Spleen (tissue), 11 donors: ENCODE measurements around the gene DLG5. TPM values are rescaled to one million over a fixed set of nuclear protein-coding genes. Genes with fewer than 3 reads are reported as not detected.

Source experiments
- DNase-seq: peaks from one replicate; pipeline ENCODE4 v3.0.0-alpha.2; 2020
- H3K27ac ChIP-seq, 8 donors: fragments of 200-600 bp; sonication (generic) in 7 of 8; 1 replicate in 4 of 8; 2 replicates in 4 of 8; pipeline versions ENCODE4 v1.5.0 to v1.8.0; 2016 to 2021; ENCODE audit warnings: inconsistent platforms in 4 of 8, mild to moderate bottlenecking in 4 of 8, moderate library complexity in 1 of 8
- H3K27me3 ChIP-seq, 7 donors: fragments of 200-600 bp; sonication (generic) in 6 of 7; replicated peaks in 1 of 7; 1 replicate in 4 of 7; 2 replicates in 3 of 7; pipeline versions ENCODE4 v1.5.0 to v1.8.0; 2016 to 2021; ENCODE audit warnings: inconsistent platforms in 3 of 7, mild to moderate bottlenecking in 1 of 7
- H3K36me3 ChIP-seq, 6 donors: fragments of 200-600 bp; sonication (generic) in 5 of 6; 1 replicate in 4 of 6; 2 replicates in 2 of 6; pipeline versions ENCODE4 v1.5.0 to v1.8.0; 2016 to 2021; ENCODE audit warnings: inconsistent platforms in 2 of 6
- H3K4me1 ChIP-seq, 6 donors: fragments of 200-600 bp; sonication (generic) in 5 of 6; 1 replicate in 3 of 6; 2 replicates in 3 of 6; pipeline versions ENCODE4 v1.5.0 to v1.8.0; 2016 to 2021; ENCODE audit warnings: inconsistent platforms in 3 of 6
- H3K4me3 ChIP-seq, 8 donors: fragments of 200-600 bp; sonication (generic) in 7 of 8; 1 replicate in 4 of 8; 2 replicates in 4 of 8; pipeline versions ENCODE4 v1.5.0 to v1.8.0; 2016 to 2021; ENCODE audit warnings: inconsistent platforms in 4 of 8, mild to moderate bottlenecking in 4 of 8, moderate library complexity in 2 of 8
- H3K9me3 ChIP-seq, 8 donors: fragments of 200-600 bp; sonication (generic) in 7 of 8; 1 replicate in 4 of 8; 2 replicates in 4 of 8; pipeline versions ENCODE4 v1.5.0 to v1.8.0; 2016 to 2021; ENCODE audit warnings: inconsistent platforms in 4 of 8
- POLR2A ChIP-seq, 3 donors: fragments of 450-650 bp; IDR thresholded peaks; one replicate each; pipeline ENCODE4 v1.5.1; 2017; ENCODE audit warnings: antibody characterized with exemption in 3 of 3, mild to moderate bottlenecking in 1 of 3
- POLR2AphosphoS5 ChIP-seq, 3 donors: sonication (generic); formaldehyde crosslinking; IDR thresholded peaks; one replicate each; pipeline ENCODE4 v1.5.1; 2017; ENCODE audit warnings: antibody characterized with exemption in 3 of 3
- WGBS, 5 donors: extraction: QIAGEN DNeasy Blood & Tissue Kit in 3 of 5; methylation state at CpG; one replicate each; pipeline versions ENCODE4 v1.1.5 to v1.1.7; 2013 to 2018; 5-methylcytosine and 5-hydroxymethylcytosine counted together
- intact Hi-C: fragments of 100-400 bp; cut with DNase I; formaldehyde crosslinking; loops from one replicate; pipeline ENCODE4 v1.15.0; 2023; ENCODE audit warnings: low total_unique reads
- polyA plus RNA-seq, 3 donors: library from polyadenylated mRNA; stranded (reverse); fragments of 200-250 nt; gene quantifications; one replicate each; pipeline ENCODE4 v1.2.1, GENCODE V29; 2013
- total RNA-seq, 7 donors: library from RNA; depleted of rRNA in 3 of 7; stranded (reverse); fragments of >200 nt in 3 of 7; fragmentation: NEBNext Ultra II Directional in 4 of 7; extraction: Animal tissue kit (Norgen Biotek cat#: 25700) in 4 of 7; gene quantifications; one replicate each; pipeline versions ENCODE4 v1.1.0 to v1.2.1, GENCODE V29; 2016 to 2021
- TF ChIP-seq, protein P1 (sequence below), 11 experiments: fragments of 200-600 bp in 7 of 11; fragments of 450-650 bp in 4 of 11; sonication (generic) in 4 of 11; IDR thresholded peaks in 8 of 11; conservative IDR thresholded peaks in 3 of 11; 1 replicate in 7 of 11; 2 replicates in 4 of 11; pipeline versions ENCODE4 v1.4.0 to v1.8.0; 2016 to 2021; ENCODE audit warnings: antibody characterized with exemption in 11 of 11, inconsistent platforms in 4 of 11, mild to moderate bottlenecking in 1 of 11
- donor health status: healthy with polysubstance abuse.
- donor health status: DM: no; HTN: no; CAD: no; lungs with moderate emphysema.
- donor health status: DM: no; HTN: no; CAD: no.
- donor health status: Bipolar disorder and iron deficiency.
- donor health status: healthy.
- donor health status: DM: no; HTN: no; CAD: no.
- donor health status: DM: yes; HTN: yes; CAD: no.

DLG5 gene
- total and polyA plus RNA-seq, 10 donors, result 2.0 to 14.4 (median 8.8) TPM

DNA sequence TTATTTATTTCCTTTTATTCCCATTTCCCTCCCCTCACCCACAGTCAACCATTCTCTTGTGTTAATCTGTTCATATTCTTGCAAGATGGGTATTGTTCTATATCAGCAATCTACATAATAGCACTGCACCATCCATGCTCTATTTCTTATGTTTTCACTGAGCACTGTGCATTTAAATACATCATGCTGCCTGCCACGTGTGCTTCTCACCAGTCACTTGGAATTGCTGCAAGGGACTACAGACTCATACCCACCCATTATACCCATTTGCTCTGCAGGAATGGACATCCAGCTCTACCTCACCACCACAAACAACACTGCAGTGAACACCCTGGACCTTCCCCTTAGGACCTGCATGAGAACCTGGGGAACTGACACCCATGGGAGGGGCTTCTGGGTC lies 20.8 kb downstream of the DLG5 start:
- Histone ChIP-seq H3K4me3 (no peak overlapping the region), H3K27ac (no peak overlapping the region), H3K27me3 (no peaks in the 10 kb centered on the region), H3K36me3 (no peaks in the 10 kb centered on the region), H3K9me3 (no peaks in the 10 kb centered on the region), H3K4me1 (peaks cover 0 to 6% (median 0%) of the 10 kb centered on the region in 6 donors)
- TF ChIP-seq, protein P1, sequence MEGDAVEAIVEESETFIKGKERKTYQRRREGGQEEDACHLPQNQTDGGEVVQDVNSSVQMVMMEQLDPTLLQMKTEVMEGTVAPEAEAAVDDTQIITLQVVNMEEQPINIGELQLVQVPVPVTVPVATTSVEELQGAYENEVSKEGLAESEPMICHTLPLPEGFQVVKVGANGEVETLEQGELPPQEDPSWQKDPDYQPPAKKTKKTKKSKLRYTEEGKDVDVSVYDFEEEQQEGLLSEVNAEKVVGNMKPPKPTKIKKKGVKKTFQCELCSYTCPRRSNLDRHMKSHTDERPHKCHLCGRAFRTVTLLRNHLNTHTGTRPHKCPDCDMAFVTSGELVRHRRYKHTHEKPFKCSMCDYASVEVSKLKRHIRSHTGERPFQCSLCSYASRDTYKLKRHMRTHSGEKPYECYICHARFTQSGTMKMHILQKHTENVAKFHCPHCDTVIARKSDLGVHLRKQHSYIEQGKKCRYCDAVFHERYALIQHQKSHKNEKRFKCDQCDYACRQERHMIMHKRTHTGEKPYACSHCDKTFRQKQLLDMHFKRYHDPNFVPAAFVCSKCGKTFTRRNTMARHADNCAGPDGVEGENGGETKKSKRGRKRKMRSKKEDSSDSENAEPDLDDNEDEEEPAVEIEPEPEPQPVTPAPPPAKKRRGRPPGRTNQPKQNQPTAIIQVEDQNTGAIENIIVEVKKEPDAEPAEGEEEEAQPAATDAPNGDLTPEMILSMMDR (IDR thresholded peaks at IDR 0.05 in 8 of 11, conservative IDR thresholded peaks at IDR 0.05 in 3 of 11), result no peak
- TF ChIP-seq POLR2AphosphoS5 (IDR thresholded peaks at IDR 0.05), result no peak
- DNase-seq, result no peak
- intact Hi-C loops, result no loop called here
- WGBS, 5 donors, result 55 to 82% (median 62%) methylated on average over 1 of the region's 1 CpG

DNA sequence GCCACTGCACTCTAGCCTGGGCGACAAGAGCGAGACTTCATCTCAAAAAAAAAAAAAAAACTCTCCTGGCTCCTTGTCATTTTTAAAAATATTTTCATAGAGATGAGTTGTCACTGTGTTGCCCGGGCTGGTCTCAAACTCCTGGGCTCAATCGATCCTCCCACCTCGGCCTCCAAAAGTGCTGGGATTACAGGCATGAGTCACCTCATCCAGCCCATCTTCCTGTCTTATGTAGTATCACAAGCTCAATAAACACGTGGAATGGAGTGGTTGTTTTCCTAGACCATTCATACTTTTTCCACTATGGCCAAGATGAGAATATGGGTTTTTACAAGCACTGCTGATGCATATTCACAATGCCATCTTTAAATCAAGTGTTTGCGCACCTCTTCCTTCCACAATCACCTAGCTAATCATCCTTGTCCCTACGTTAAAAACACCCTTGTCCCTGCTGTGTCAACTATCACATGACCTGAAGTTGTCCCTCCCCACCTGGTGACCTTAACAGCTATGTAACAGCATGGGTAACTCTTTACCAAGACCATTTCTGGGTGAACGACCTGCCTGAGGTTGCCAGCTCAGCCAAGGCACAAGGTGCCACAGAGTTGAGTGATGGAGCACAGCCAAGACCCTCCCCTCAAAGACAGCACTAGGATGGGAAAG lies 21.3 kb downstream of the DLG5 start:
- Histone ChIP-seq H3K9me3 (no peaks in the 10 kb centered on the region), H3K27ac (no peak overlapping the region), H3K4me3 (no peak overlapping the region), H3K27me3 (no peaks in the 10 kb centered on the region), H3K36me3 (no peaks in the 10 kb centered on the region), H3K4me1 (peaks cover 0 to 6% (median 0%) of the 10 kb centered on the region in 6 donors)
- intact Hi-C loops, result no loop called here
- no peak for DNase-seq
- TF ChIP-seq, protein P1 (IDR thresholded peaks at IDR 0.05 in 8 of 11, conservative IDR thresholded peaks at IDR 0.05 in 3 of 11), result no peak
- TF ChIP-seq POLR2A (IDR thresholded peaks at IDR 0.05), result no peak
- WGBS, 5 donors, result 78 to 90% (median 88%) methylated on average over 9 of the region's 9 CpGs

DNA sequence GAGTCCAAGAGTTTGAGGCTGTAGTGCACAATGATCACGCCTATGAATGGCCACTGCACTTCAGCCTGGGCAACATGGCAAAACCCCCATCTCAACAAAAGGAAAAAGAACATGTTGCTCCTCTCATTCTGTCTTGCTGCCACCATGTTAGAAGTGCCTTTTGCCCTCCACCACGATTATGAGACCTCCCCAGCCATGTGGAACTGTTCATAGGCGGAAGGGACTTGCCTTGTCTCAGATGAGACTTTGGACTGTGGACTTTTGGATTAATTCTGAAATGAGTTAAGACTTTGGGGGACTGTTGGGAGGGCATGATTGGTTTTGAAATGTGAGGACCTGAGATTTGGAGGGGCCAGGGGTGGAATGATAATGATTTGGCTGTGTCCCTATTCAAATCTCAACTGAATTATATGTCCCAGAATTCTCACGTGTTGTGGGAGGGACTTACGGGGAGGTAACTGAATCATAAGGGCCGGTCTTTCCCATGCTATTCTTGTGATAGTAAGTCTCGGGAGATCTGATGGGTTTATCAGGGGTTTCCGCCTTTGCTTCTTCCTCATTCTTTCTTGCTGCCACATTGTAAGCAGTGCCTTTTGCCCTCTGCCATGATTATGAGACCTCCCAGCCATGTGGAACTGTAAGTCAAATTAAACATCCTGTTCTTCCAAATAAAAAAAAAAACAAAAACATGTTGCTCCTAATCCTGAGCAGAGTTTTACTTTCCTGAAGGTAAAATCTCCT lies 22.3 kb downstream of the DLG5 start:
- no peak for TF ChIP-seq POLR2AphosphoS5 (IDR thresholded peaks at IDR 0.05)
- TF ChIP-seq POLR2A (IDR thresholded peaks at IDR 0.05), result no peak
- TF ChIP-seq, protein P1 (IDR thresholded peaks at IDR 0.05 in 8 of 11, conservative IDR thresholded peaks at IDR 0.05 in 3 of 11), result no peak
- no peaks in the 10 kb centered on the region for H3K9me3 ChIP-seq
- no peak overlapping the region for H3K4me3 ChIP-seq
- intact Hi-C loops, result no loop called here
- 80 to 88% (median 83%) methylated on average over 8 of the region's 8 CpGs for WGBS, 5 donors
- H3K27me3 ChIP-seq, result no peaks in the 10 kb centered on the region
- H3K36me3 ChIP-seq, result no peaks in the 10 kb centered on the region
- H3K4me1 ChIP-seq, result peaks cover 0 to 4% (median under 1%) of the 10 kb centered on the region in 6 donors
- DNase-seq, result no peak
- H3K27ac ChIP-seq, result no peak overlapping the region

DNA sequence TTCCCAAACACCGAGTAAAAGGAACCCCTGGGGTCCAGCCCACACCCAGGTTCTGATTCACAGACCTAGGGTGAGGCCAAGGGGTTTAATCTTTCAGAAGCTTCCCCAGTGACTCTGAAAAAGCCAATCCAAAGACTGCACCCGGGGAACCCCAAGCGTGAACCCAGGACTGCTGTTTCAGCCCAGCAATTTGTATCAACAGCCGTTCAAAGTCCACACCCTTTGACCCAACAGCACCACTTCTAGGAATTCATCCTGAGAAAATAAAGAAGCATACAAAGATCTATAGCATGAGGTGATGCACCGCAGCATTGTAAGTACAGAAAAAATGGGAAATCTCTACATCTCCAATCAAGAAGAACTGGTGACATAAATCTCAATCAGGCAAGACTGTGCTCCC lies 24.4 kb downstream of the DLG5 start:
- H3K4me1 ChIP-seq, result peaks cover 0 to 16% (median 6%) of the 10 kb centered on the region in 6 donors

More for the DNA sequence above, 24.4 kb downstream of the DLG5 start:
- intact Hi-C loops, result no loop called here
- H3K9me3 ChIP-seq, result no peaks in the 10 kb centered on the region
- TF ChIP-seq, protein P1 (IDR thresholded peaks at IDR 0.05 in 8 of 11, conservative IDR thresholded peaks at IDR 0.05 in 3 of 11), result no peak
- no peak for TF ChIP-seq POLR2A (IDR thresholded peaks at IDR 0.05)
- no peak for TF ChIP-seq POLR2AphosphoS5 (IDR thresholded peaks at IDR 0.05)
- WGBS, 5 donors, result 83 to 97% (median 96%) methylated on average over 5 of the region's 5 CpGs
- no peaks in the 10 kb centered on the region for H3K36me3 ChIP-seq
- peaks cover 0 to 8% (median 0%) of the 10 kb centered on the region in 7 donors for H3K27me3 ChIP-seq
- no peak overlapping the region for H3K27ac ChIP-seq
- no peak overlapping the region for H3K4me3 ChIP-seq
- no peak for DNase-seq
